Mucosa of gallbladder (tissue), 1 donor: Measurements from ENCODE around the gene NAA10. TPM values are rescaled to one million over a fixed set of nuclear protein-coding genes. Genes with fewer than 3 reads are reported as not detected.

ENCODE experiments used
- DNase-seq: peaks from one replicate; pipeline ENCODE4 v3.0.0-alpha.2; 2020; ENCODE audit warnings: low spot score
- total RNA-seq: library from RNA; stranded (reverse); gene quantifications from one replicate; pipeline ENCODE4 v1.2.1, GENCODE V29; 2021
- donor health status: DM: no; HTN: no; CAD: no.

Gene NAA10
- total RNA-seq, 1 donor from 2014 or later = 81.6 TPM

DNA sequence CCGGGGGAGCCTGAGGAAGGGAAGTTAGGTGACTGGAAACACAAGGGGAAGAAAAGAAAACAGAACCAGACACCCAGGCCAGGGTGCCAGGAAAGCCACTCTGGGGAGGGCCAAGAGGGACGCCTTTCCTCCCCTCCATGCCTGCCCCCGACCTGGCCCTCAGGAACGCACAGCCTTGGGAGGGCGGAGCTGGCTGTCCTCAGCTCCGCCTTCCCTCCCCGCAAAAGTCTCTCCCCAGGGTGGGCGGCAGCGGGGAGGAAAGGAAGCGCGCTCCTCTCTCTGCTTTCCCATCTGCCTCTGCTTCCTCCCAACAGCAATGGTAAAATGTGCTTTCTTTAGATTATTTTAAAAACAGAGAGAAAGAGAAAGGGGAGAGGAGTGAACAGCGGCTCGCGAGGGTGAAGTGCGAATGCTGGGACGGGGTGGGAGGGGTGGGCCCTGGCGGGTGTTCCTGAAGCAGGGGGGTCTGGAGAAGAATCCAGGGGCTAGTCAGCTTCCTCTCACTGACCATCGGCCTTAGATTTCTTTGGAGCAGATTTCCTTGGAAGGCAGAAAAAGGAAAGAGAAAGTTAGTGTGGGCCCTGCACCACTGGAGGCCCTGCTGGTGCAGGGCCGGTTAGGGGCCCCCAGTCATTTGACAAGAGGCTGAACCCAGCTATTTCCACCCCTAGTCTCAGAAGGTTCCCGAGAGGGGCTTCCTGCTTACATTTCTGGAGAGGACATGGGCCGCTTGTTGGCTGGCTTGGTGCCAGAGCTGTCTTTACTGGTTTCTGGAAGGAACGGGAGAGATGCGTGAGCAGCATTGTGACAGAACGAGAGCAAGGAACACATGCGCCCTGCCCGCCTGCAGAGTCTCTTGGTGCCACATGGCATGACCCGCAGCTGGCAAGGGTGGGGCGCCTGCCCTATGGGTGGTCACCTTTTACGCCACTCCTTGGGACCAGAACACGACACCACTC, 14.3 kb upstream of the NAA10 start:
- no peak for DNase-seq

GRCh38 chrX:153948002-153948466, 13.2 kb upstream of the NAA10 start:
- DNase-seq = no peak

GRCh38 chrX:153947009-153947769, 12.4 kb upstream of the NAA10 start:
- peak; percentile 70 for DNase-seq

- no peak for DNase-seq
Observed at GRCh38 chrX:153945956-153946943, 11.4 kb upstream of the NAA10 start.

DNA sequence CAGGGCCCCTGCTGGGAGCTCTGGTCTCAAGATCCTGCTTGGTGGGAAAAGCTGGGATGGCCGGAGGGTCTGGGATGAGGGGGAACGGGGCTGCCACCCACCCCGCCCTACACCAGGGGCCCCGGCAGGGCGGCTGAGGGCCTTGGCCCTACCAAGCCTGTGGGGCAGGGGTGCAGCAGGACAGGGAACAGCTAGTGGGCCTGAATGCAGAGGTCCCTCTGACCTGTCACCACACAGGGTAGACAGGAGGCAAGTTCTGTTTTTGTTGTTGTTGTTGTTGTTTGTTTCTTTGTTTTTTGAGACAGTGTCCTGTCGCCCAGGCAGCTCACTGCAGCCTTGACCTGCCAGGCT, 9.9 kb upstream of the NAA10 start:
- no peak for DNase-seq

- peak; percentile 41 for DNase-seq
Observed at GRCh38 chrX:153944140-153944799, 9.4 kb upstream of the NAA10 start, which contains the start of gene RENBP. Gene RENBP, minus strand, starts transcription at chrX:153944643. Its CDS starts 33 bp downstream, at chrX:153944610.

- DNase-seq = no peak
Observed at GRCh38 chrX:153941336-153942252, 6.8 kb upstream of the NAA10 start.

DNA sequence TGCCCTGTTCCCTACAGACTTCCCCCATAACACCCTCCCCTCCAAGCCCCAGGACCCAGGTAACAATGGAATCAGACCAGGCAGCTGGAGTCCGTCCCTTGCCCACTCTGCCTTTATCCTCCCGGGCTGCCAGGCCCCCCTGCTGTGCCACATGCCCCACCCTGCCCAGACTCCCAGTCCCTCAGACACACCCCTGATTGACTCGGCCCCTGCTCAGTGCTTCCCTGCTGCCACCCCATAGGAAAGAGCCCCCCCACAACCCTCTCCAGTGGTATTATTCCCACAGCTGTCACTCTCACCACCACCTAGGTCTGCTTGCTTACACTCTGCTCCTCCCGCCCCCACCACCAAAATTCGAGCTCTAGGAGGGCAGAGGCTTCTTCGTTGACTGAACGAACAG, 4.7 kb upstream of the NAA10 start:
- DNase-seq = no peak

DNA sequence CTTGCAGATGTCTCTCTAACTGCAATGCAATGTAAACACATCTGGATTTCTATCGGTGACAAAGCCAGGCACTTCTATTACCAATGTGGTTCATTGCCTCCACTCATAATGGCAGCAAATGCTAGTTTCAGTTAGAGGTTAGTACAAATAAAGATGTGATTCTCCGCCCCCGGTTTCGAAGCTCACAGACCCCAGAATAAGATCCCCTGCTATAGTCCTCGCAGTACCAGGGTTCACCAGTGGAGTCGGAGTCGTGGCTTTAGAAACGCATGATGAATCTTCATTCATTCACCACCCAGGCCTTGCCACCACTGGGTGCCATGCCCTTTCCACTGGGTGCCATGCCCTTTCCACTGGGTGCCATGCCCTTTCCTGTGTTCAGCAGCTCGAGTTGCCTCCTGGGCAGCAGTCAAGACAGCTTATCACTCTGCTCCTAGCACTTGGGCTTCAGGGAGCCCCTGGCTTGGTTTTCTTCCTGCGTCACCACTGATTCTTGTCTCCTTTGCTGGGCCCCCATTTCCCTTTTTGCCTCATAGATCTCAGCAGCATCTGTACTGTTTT, 3.5 kb upstream of the NAA10 start:
- no peak for DNase-seq

DNA sequence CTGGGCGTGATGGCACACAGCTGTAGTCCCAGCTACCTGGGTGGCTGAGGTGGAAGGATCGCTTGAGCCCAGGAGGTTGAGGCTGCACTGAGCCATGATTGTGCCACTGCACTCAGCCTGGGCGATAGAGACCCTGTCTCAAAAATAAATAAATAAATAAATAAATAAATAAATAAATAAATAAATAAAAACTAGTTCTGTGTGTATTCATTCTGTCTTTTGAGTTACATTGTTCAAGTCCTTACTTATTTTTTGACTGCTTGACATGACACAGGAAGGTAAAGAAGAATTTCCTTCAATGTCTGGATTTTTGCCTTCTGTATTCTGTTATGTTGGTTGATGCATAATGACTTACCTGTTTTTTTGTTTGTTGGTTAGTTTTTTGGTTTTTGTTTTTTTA, 2.2 kb upstream of the NAA10 start:
- DNase-seq = no peak

DNA sequence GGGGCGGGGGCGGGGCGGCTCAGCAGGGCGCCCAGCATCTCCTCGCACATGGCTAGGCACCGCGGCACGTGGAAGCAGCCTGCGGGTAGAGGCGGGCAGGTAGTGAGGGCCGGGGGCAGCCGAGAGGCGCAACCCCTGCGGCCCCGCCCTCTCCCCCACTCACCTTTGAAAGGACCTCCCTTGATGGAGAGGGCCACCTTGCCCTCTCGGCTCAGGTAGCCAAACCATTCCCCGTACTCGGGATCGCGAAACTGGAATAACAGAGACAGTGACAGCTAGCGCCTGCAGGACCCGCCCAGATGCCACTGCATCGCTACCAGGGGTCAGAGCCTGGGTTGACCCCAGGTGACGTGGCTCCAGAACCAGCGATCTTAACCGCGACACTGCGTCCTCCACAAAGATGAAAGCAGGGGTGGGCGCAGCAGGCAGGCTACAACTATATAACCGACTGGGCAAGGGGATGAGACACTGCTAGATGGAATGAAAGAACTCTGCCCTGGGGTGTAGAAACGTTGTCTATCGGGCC, 552 bp upstream of the NAA10 start:
- DNase-seq = no peak

GRCh38 chrX:153934148-153934761, 582 bp downstream of the NAA10 start:
- DNase-seq = no peak

DNA sequence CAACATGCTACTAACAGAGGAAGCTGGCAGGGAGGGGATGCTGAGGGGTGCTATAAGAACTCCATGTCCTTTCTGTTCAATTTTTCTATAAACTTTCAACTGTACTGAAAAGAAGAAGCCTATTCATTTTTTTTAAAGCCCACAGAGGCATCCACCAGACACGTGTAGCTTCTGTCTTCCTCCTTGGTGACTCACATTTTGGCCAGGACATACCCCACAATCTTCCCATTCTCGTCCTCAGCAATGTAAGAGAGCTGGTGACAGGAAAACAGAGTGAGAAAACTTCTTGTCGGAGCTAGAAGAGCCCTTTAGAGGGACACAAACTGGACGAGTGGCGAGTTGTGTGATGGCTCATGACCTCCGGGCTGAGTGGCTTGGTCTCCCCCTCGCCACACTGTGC, 1.1 kb downstream of the NAA10 start:
- no peak for DNase-seq

GRCh38 chrX:153932220-153932915, 2.5 kb downstream of the NAA10 start:
- DNase-seq = no peak

DNA sequence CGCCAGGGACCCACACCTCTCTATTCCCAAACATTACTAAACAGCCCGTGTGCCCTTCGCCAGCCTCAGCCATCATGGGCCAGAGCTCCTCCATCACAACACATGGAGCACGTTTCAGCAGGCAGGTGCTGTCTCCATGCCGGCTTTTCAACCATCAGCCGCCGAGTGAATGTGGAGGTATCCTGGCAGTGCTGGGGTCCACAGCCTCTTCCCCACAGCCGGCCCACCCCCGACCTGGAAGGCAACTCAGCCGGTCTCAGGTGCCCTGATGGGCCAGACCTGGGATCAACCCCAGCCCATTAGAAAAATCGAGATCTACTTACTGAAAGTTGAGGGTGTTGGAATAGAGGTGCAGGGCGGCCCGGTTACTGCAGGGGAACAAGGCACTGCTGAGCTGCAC, 3.1 kb downstream of the NAA10 start:
- no peak for DNase-seq

DNA sequence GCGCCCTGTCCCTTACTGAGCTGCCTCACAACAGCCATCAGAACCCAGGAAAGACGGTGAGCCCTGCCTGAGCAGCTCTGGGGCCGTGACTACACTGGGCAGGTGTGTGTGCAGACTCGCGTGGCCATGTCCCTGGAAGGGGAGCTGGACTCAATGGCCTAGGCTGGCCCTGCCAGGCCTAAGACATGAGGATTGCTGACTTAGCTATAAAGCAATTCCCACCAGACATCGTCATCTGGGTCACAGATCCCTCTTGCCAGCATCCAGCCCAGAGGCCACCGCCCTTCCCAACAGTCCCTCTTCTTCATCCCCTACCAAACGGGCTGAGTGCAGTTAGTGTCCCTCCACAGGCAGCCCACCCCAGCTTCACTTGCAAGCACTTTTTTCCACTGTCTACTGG, 3.7 kb downstream of the NAA10 start:
- DNase-seq = no peak

DNA sequence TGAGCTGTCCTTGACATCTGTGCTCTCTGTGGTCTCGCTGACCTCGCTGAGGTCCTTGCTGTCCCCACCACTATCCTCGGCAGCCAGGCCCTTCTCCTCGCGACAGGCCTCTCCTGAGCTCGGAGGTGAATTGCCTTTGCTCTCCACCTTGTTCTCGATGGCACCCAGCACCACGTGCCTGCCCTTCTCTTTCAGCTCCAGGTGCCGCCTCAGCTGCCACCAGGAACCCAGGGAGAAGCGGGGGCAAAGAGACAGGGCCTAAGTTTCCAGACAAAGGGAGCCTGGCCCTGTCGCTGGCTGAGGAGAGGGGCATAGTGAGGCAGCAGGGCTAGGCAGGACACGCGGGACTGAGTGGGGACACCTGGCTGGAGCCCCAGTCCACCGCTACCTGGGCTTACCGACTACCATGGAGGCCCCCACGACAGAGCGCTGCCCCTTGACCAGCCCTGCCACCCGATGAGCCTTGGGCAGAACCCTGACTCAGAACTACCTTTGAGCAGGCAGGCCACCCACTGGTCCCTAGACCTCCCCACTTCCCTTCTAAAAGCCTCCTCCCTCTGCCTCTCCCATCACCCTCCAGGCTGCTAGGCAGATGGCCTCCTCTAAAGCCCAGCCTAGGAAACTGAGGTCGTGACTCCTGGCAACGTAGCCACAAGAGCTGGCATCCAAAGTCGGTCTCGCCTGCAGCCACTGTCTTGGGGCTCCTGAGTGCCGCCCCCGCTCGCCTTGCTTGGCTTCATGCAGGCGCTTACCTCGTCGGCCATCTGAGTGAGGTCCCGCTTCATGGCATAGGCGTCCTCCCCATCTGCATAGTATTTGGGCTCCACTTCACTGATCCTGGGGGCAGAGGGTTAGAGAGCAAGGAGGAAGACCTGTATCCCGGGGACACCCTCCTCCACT, 4.6 kb downstream of the NAA10 start:
- no peak for DNase-seq
